Measurements from ENCODE around the gene FAT4. TPM values are rescaled to one million over a fixed set of nuclear protein-coding genes. Genes with fewer than 3 reads are reported as not detected.

FAT4 gene
- total RNA-seq, 2 experiments from 2014 or later: not detected

DNA sequence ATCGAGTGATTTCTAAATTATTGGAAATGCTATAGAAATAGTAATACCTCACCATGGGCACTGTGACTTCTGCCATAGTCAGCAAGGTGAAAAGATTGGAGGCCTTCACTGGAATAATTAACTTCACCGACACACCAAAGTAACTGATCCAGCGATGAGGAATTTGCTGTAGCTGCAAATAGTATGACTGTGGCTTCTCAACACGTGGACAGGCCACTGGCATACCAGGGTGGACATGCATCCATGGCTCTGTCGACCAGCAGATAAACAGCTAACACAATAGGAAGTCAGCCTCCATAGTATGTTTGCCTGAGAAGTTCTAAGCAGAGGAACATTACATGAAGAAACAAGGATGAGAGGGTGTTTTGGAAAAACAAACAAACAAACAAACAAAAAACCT lies 10.9 kb upstream of the FAT4 start:
- no peaks in the 10 kb centered on the region for H3K9me3 Mint-ChIP-seq
- ChIA-PET POLR2A (no interaction called here), CTCF (no interaction called here)
- no peaks in the 10 kb centered on the region for H3K27me3 Mint-ChIP-seq
- no peaks in the 10 kb centered on the region for H3K36me3 Mint-ChIP-seq (ENCODE audit: low read depth)
- no peaks in the 10 kb centered on the region for H3K4me1 Mint-ChIP-seq
- H3K4me3 Mint-ChIP-seq: no peak overlapping the region
- no peak overlapping the region for H3K27ac Mint-ChIP-seq
- no peak for DNase-seq

DNA sequence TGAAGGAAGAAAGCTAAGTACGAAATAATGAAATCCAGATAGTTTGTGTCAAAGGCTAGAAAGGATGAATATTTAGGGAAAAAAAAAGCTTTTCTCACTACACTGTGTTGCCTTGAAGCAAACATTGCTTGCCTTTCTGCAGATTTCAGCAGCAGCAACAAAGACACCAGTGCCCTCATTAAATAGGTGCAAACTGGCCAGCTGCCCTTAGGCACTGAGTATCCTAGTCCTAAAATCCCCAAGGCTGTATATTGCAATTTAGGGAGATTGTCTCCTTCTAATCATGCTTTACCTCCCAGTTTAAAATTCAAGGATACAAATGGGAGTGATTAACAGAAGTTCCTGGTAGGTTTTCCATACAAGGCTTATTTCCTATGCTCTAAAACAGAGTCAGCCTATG lies 8.6 kb upstream of the FAT4 start:
- no peak for DNase-seq
- POLR2A ChIA-PET: no interaction called here
- Mint-ChIP-seq H3K4me1 (no peaks in the 10 kb centered on the region), H3K9me3 (no peaks in the 10 kb centered on the region), H3K36me3 (ENCODE audit: low read depth) (no peaks in the 10 kb centered on the region), H3K27me3 (peaks cover 1% of the 10 kb centered on the region), H3K4me3 (no peak overlapping the region), H3K27ac (no peak overlapping the region)
- CTCF ChIA-PET: no interaction called here

DNA sequence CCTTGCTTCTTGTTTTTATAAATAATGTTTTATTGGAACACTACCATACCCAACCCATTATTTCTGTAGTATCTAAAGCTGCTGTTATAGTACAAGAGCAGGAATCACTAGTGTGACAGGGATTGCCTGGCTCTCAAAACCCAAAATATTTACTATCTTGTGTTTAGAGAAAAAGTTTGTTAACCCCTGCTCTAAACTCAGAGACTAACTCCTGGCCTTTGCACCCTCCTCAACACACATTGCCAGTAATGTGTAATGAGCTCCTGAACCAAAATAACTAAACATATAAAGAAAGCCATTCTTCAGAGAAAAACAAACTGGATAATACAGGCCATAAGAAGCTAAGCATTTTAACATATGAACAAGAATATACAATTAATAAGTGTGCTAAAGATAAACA lies 8.2 kb upstream of the FAT4 start:
- ChIA-PET POLR2A (no interaction called here), CTCF (no interaction called here)
- Mint-ChIP-seq H3K9me3 (no peaks in the 10 kb centered on the region), H3K4me3 (no peak overlapping the region), H3K27ac (no peak overlapping the region), H3K36me3 (ENCODE audit: low read depth) (no peaks in the 10 kb centered on the region), H3K4me1 (no peaks in the 10 kb centered on the region), H3K27me3 (peaks cover 4% of the 10 kb centered on the region)
- no peak for DNase-seq

DNA sequence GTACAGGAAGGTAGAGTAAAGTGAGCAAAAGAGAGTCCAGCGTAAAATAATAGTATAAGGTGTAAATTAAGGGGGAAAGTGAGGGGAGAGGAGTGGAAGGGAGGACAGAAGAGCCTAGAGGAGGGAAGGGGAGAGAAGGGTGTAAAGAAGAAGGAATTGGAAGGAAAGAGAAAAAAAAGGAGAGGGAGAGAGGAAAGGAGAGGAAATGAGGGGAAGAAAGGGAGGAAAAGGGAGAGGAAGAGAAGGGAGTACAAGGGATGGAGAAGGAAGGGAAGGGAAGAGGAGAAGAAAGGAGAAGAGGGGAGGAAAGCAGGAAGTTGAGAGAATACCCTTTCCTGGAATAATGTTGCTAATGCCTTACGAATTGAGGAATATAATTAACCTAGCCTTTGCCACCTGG lies 3.3 kb upstream of the FAT4 start:
- no peak for DNase-seq
- peaks cover 35% of the 10 kb centered on the region for H3K27me3 Mint-ChIP-seq
- no peak overlapping the region for H3K27ac Mint-ChIP-seq
- H3K4me3 Mint-ChIP-seq: no peak overlapping the region
- peaks cover 3% of the 10 kb centered on the region for H3K36me3 Mint-ChIP-seq (ENCODE audit: low read depth)
- CTCF ChIA-PET: no interaction called here
- H3K9me3 Mint-ChIP-seq: no peaks in the 10 kb centered on the region
- peaks cover 13% of the 10 kb centered on the region for H3K4me1 Mint-ChIP-seq
- POLR2A ChIA-PET: no interaction called here

DNA sequence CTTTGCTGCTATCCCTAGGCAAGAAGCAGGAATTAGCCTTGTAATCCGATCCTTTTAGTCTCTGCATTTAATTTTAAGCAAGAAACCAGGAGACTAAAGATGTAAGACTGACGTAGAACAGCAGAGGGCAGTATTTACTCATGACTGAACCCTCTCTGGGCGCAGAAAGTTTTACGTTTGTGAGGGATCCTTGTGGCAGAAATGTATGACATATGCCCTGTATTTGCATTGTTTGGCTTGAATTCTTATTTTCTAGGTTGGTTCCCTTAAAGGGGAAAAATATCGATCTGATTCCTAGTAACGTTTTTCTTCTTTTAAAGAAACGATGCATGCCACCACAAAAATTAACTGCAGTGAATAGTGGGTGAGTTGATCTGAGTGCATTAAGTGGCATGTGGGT lies 1.3 kb upstream of the FAT4 start:
- no peaks in the 10 kb centered on the region for H3K9me3 Mint-ChIP-seq
- H3K27me3 Mint-ChIP-seq: peaks cover 53% of the 10 kb centered on the region
- ChIA-PET POLR2A (interaction anchor here (0.6 kb wide), 1 partner anchor 332 kb away, joined by 5 read pairs; no protein-coding TSS in a partner anchor), CTCF (interaction anchor here (0.6 to 0.7 kb wide), 5 partner anchors 29 to 779 kb away, joined by 3 to 5 read pairs (median 3); no protein-coding TSS in a partner anchor)
- peaks cover 3% of the 10 kb centered on the region for H3K36me3 Mint-ChIP-seq (ENCODE audit: low read depth)
- peak; percentile 55 for DNase-seq
- no peak overlapping the region for H3K27ac Mint-ChIP-seq
- peaks cover 19% of the 10 kb centered on the region for H3K4me1 Mint-ChIP-seq
- H3K4me3 Mint-ChIP-seq: no peak overlapping the region

DNA sequence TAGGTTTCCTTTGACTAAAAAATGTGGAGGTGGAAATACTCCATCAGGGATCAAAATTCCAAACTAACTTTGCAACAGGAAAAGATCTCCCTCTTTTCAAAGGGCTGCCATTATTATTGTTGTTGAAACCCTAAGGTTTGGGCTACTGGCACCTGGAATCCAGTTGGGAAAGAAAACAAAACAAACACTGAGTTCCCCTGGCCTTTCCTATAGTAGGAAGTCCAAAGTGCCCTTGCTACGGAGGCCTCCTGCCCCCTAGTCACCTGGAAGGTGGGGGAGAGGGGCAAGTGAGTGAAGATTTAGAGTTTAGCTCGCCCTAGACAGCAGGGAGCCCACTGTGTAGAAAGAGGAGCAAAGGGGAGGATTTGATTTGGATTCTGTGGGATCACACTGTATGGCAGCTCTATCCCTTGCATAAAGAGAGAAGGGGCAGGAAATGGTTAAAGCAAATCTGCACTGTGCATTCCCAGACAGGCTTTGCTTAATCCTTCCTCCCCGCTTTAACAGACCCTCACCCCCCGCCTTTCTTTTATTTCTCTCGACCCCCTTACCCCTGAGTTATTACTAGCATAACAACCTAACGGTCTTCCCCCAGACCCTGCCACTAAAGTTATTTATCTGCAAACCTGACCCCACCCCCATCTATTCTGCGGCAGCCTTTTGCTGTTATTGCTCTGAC lies 627 bp upstream of the FAT4 start:
- no peak for DNase-seq
- H3K4me3 Mint-ChIP-seq: peak overlapping the region; percentile 75
- peaks cover 19% of the 10 kb centered on the region for H3K4me1 Mint-ChIP-seq
- H3K27ac Mint-ChIP-seq: no peak overlapping the region
- peaks cover 3% of the 10 kb centered on the region for H3K36me3 Mint-ChIP-seq (ENCODE audit: low read depth)
- H3K27me3 Mint-ChIP-seq: peaks cover 53% of the 10 kb centered on the region
- ChIA-PET CTCF (no interaction called here), POLR2A (no interaction called here)
- no peaks in the 10 kb centered on the region for H3K9me3 Mint-ChIP-seq

DNA sequence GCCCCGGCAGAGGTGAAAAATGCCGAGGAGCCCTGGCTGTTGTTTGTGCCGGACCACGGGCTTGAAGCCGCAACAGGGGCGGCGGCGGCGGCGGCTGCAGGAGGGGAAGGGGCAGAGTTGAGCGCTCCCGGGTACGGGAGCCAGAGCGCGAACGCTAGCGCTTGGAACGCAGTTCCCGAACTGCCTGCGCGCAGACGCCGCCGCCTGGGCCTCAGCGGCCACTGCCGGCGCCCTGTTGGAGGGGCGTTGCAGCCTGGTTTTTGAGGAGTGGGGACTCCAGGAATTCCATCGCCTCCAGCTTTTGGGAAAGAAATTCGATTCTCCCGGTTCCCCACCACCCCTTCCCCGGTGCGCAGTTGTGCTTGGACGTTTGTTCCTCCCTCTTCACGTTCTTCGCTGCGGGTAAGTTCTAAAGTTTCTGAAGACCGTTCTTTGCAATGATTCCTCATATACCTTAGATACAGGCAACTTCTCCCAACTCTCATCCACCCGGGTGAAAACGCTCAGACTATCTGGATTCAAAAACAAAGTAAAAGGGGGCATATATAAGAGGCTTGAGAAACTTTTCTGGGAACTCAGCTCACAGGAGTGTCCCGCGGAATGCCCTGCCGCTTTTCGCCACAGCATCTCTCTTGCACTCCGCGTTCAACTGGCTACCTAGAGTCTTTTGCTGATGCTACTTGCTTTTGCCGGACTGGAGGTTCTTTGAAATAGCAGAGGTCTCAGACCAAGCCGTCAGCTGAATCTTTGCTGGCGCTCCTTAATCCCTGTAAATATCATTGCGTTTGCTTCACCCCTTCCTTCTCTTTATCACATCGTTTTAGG lies 1.0 kb downstream of the FAT4 start:
- Mint-ChIP-seq H3K27ac (no peak overlapping the region), H3K36me3 (ENCODE audit: low read depth) (peaks cover 3% of the 10 kb centered on the region), H3K4me3 (peak overlapping the region; percentile 75), H3K4me1 (peaks cover 19% of the 10 kb centered on the region), H3K27me3 (peaks cover 56% of the 10 kb centered on the region), H3K9me3 (no peaks in the 10 kb centered on the region)
- ChIA-PET POLR2A (no interaction called here), CTCF (no interaction called here)
- DNase-seq: no peak

DNA sequence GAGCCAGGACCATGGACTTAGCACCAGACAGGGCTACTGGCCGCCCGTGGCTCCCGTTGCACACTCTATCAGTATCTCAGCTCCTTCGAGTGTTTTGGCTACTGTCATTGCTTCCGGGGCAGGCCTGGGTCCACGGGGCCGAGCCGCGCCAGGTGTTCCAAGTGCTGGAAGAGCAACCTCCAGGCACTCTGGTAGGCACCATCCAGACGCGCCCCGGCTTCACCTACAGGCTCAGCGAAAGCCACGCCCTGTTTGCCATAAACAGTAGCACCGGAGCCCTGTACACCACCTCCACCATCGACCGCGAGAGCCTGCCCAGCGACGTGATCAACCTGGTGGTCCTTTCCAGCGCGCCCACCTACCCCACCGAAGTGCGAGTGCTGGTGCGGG lies 1.6 kb downstream of the FAT4 start:
- no peak for DNase-seq
- H3K4me3 Mint-ChIP-seq: peak overlapping the region; percentile 75
- H3K9me3 Mint-ChIP-seq: no peaks in the 10 kb centered on the region
- no peak overlapping the region for H3K27ac Mint-ChIP-seq
- peaks cover 3% of the 10 kb centered on the region for H3K36me3 Mint-ChIP-seq (ENCODE audit: low read depth)
- ChIA-PET POLR2A (no interaction called here), CTCF (no interaction called here)
- peaks cover 52% of the 10 kb centered on the region for H3K27me3 Mint-ChIP-seq
- peaks cover 19% of the 10 kb centered on the region for H3K4me1 Mint-ChIP-seq

DNA sequence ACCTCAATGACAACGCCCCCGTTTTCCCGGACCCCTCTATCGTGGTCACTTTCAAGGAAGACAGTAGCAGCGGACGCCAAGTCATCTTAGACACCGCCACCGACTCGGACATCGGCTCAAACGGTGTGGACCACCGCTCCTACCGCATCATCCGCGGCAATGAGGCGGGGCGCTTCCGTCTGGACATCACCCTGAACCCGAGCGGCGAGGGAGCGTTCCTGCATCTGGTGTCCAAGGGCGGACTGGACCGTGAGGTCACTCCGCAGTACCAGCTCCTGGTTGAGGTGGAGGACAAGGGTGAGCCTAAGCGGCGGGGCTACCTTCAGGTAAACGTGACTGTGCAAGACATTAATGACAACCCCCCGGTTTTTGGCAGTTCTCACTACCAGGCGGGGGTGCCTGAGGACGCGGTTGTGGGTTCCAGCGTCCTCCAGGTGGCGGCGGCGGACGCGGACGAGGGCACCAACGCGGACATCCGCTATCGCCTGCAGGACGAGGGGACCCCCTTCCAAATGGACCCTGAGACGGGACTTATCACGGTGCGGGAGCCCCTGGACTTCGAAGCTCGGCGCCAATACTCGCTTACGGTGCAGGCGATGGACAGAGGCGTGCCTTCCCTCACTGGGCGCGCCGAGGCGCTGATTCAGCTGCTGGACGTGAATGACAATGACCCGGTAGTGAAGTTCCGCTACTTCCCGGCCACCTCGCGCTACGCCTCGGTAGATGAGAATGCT lies 2.2 kb downstream of the FAT4 start:
- Mint-ChIP-seq H3K4me1 (peaks cover 19% of the 10 kb centered on the region), H3K27me3 (peaks cover 51% of the 10 kb centered on the region), H3K4me3 (no peak overlapping the region), H3K27ac (no peak overlapping the region), H3K9me3 (no peaks in the 10 kb centered on the region), H3K36me3 (ENCODE audit: low read depth) (peaks cover 3% of the 10 kb centered on the region)
- DNase-seq: no peak
- ChIA-PET POLR2A (no interaction called here), CTCF (no interaction called here)

DNA sequence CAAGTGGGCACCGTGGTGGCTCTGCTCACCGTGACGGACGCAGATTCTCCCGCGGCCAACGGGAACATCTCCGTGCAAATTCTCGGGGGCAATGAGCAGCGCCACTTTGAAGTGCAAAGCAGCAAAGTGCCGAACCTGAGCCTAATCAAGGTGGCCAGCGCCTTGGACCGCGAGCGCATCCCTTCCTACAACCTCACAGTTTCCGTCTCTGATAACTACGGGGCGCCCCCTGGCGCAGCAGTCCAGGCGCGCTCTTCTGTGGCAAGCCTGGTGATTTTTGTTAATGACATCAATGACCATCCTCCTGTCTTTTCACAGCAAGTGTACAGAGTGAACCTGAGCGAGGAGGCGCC lies 2.7 kb downstream of the FAT4 start:
- Mint-ChIP-seq H3K4me3 (no peak overlapping the region), H3K36me3 (ENCODE audit: low read depth) (peaks cover 3% of the 10 kb centered on the region), H3K9me3 (no peaks in the 10 kb centered on the region), H3K27ac (no peak overlapping the region), H3K4me1 (peaks cover 19% of the 10 kb centered on the region), H3K27me3 (peaks cover 50% of the 10 kb centered on the region)
- no peak for DNase-seq
- ChIA-PET CTCF (no interaction called here), POLR2A (no interaction called here)

DNA sequence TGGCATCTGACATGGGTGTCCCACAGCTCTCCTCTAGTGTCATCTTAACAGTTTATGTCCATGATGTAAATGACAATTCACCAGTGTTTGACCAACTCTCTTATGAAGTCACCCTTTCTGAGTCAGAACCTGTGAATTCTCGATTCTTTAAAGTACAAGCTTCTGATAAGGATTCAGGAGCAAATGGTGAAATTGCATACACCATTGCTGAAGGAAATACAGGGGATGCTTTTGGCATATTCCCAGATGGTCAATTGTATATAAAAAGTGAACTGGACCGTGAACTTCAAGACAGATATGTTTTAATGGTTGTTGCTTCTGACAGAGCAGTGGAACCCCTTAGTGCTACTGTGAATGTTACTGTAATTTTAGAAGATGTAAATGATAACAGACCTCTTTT lies 4.6 kb downstream of the FAT4 start:
- Mint-ChIP-seq H3K36me3 (ENCODE audit: low read depth) (peaks cover 3% of the 10 kb centered on the region), H3K9me3 (no peaks in the 10 kb centered on the region), H3K4me3 (no peak overlapping the region), H3K27ac (no peak overlapping the region), H3K4me1 (peaks cover 19% of the 10 kb centered on the region), H3K27me3 (peaks cover 41% of the 10 kb centered on the region)
- ChIA-PET POLR2A (no interaction called here), CTCF (interaction anchor here (0.5 kb wide), 1 partner anchor 1513 kb away, joined by 3 read pairs; no protein-coding TSS in a partner anchor)
- no peak for DNase-seq

DNA sequence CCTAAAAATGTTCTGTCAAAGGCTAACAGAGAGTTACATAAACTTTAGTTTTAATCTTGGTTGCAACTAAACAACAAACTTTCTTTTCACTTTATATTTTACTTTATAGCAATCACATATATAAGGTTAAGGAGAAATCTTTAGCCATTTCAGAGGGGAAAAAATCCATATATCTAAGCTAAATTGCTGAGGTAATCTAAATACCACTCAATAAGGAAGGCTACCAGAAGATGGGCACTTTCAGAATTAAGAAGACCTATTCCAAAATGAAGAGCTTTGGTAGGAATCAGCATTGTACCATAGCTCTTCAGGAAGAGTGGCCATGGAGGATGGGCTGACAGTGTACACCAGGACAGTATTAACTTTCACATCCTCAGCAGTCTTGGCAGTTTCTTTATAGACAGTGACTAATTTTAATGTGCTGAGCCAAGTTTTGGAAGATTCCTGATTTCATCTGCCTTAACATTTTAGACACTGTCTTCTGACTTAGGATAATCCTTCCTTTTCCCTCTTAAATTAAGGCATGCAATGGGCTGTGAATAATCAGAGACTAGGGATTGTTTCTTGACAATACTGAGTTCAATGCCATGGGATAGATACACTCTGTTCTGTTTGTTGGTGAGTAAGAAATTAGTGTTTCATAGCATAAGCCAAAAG lies 7.1 kb downstream of the FAT4 start:
- no peaks in the 10 kb centered on the region for H3K9me3 Mint-ChIP-seq
- DNase-seq: no peak
- H3K4me3 Mint-ChIP-seq: no peak overlapping the region
- no peak overlapping the region for H3K27ac Mint-ChIP-seq
- ChIA-PET POLR2A (no interaction called here), CTCF (no interaction called here)
- peaks cover 18% of the 10 kb centered on the region for H3K27me3 Mint-ChIP-seq
- H3K36me3 Mint-ChIP-seq (ENCODE audit: low read depth): no peaks in the 10 kb centered on the region
- H3K4me1 Mint-ChIP-seq: peaks cover 5% of the 10 kb centered on the region

DNA sequence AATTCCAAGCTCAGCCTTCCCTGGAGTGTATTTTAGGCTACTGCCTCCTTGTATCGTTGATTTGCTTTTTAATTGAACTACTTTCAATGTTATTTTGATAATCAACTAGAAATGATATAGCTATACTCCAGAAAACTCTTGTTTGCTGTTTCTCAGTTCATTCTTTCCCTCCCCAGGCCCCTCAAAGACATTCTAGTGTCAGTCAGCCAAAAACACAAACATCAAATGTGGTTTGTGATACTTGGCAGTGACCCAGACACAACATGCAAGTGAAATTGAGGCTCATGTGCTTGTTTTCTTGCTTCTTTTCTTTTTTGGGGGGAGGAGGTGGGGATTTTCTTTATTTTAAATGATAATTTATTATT lies 7.6 kb downstream of the FAT4 start:
- DNase-seq: no peak
- Mint-ChIP-seq H3K4me3 (no peak overlapping the region), H3K27ac (no peak overlapping the region), H3K27me3 (peaks cover 14% of the 10 kb centered on the region), H3K4me1 (peaks cover 5% of the 10 kb centered on the region), H3K9me3 (no peaks in the 10 kb centered on the region), H3K36me3 (ENCODE audit: low read depth) (no peaks in the 10 kb centered on the region)
- POLR2A ChIA-PET: no interaction called here
- CTCF ChIA-PET: no interaction called here

Data from activated CD4-positive, alpha-beta T cell treated with anti-CD3 and anti-CD28 coated beads, Interleukin-2, amount 10 ng/mL, durations not matched to agents 7 days and 5 days (primary cell).